Spleen (tissue), 7 donors: Measurements from ENCODE around the gene COG6.

Source experiments
- CTCF ChIP-seq, 11 experiments: fragments of 200-600 bp in 7 of 11; fragments of 450-650 bp in 4 of 11; sonication (generic) in 4 of 11; IDR thresholded peaks in 8 of 11; conservative IDR thresholded peaks in 3 of 11; 1 replicate in 7 of 11; 2 replicates in 4 of 11; pipeline versions ENCODE4 v1.4.0 to v1.8.0; 2016 to 2021; ENCODE audit warnings: antibody characterized with exemption in 11 of 11, inconsistent platforms in 4 of 11, mild to moderate bottlenecking in 1 of 11
- POLR2A ChIP-seq, 3 donors: fragments of 450-650 bp; IDR thresholded peaks; one replicate each; pipeline ENCODE4 v1.5.1; 2017; ENCODE audit warnings: antibody characterized with exemption in 3 of 3, mild to moderate bottlenecking in 1 of 3
- donor health status: DM: no; HTN: no; CAD: no; lungs with moderate emphysema.
- donor health status: DM: no; HTN: no; CAD: no.
- donor health status: DM: no; HTN: no; CAD: no.

- TF ChIP-seq CTCF (IDR thresholded peaks at IDR 0.05 in 8 of 11, conservative IDR thresholded peaks at IDR 0.05 in 3 of 11) (no peak), POLR2A (IDR thresholded peaks at IDR 0.05) (no peak)
These were observed 131.6 kb downstream of the COG6 start for GRCh38 chr13:39787086-39787487.
